ENCODE measurements around the gene C1QTNF8. TPM values are rescaled to one million over a fixed set of nuclear protein-coding genes. Genes with fewer than 3 reads are reported as not detected.

The C1QTNF8 gene
- total RNA-seq, 2 experiments from 2014 or later = not detected

GRCh38 chr16:1050516-1050915 is 45.5 kb downstream of the C1QTNF8 start:
- no peaks in the 10 kb centered on the region for H4K20me1 ChIP-seq (ENCODE audit: insufficient read depth, low read length)
- H3K4me1 ChIP-seq (ENCODE audit: insufficient read depth, low read length, poor library complexity, severe bottlenecking) = no peaks in the 10 kb centered on the region
- no peaks in the 10 kb centered on the region for H3K9me2 ChIP-seq (ENCODE audit: insufficient read depth, low read length)
- no TSS peak for BruUV-seq (replicated peaks)
- ChIA-PET CTCF (ENCODE audit: unreplicated experiment) (no interaction called here), POLR2A (no interaction called here)
- H3K36me3 ChIP-seq (ENCODE audit: insufficient read depth, low read length) = no peaks in the 10 kb centered on the region
- H3K4me2 ChIP-seq (ENCODE audit: low read length) = no peak overlapping the region
- DNase-seq (ENCODE audit: low spot score) = no peak
- H3K9me3 ChIP-seq (ENCODE audit: low read length) = no peaks in the 10 kb centered on the region
- TF ChIP-seq CTCF (conservative IDR thresholded peaks at IDR 0.05; ENCODE audit: low read length) = no peak
- no peak for TF ChIP-seq EZH2phosphoT487 (IDR thresholded peaks at IDR 0.05; ENCODE audit: borderline replicate concordance, low read depth, low read length)
- no peak overlapping the region for H2AFZ ChIP-seq (ENCODE audit: low read length)
- no peak overlapping the region for H3K4me3 ChIP-seq (ENCODE audit: low read depth, low read length, poor library complexity, severe bottlenecking)
- no peaks in the 10 kb centered on the region for H3K79me2 ChIP-seq (ENCODE audit: insufficient read depth, low read depth, low read length)
- no peak overlapping the region for H3K27ac ChIP-seq (ENCODE audit: low read depth, low read length, poor library complexity, severe bottlenecking)
- intact Hi-C loops (cut with micrococcal nuclease; ENCODE audit: unreplicated experiment) = no loop called here

- H3K4me2 ChIP-seq (ENCODE audit: low read length) = no peak overlapping the region
- BruUV-seq (replicated peaks) = no TSS peak
- H3K36me3 ChIP-seq (ENCODE audit: insufficient read depth, low read length) = no peaks in the 10 kb centered on the region
- no peaks in the 10 kb centered on the region for H4K20me1 ChIP-seq (ENCODE audit: insufficient read depth, low read length)
- intact Hi-C loops (cut with micrococcal nuclease; ENCODE audit: unreplicated experiment) = no loop called here
- DNase-seq (ENCODE audit: low spot score) = no peak
- TF ChIP-seq EZH2phosphoT487 (IDR thresholded peaks at IDR 0.05; ENCODE audit: borderline replicate concordance, low read depth, low read length) (no peak), CTCF (conservative IDR thresholded peaks at IDR 0.05; ENCODE audit: low read length) (no peak)
- no peaks in the 10 kb centered on the region for H3K9me3 ChIP-seq (ENCODE audit: low read length)
- H3K27ac ChIP-seq (ENCODE audit: low read depth, low read length, poor library complexity, severe bottlenecking) = no peak overlapping the region
- ChIA-PET CTCF (ENCODE audit: unreplicated experiment) (no interaction called here), POLR2A (no interaction called here)
- no peak overlapping the region for H3K4me3 ChIP-seq (ENCODE audit: low read depth, low read length, poor library complexity, severe bottlenecking)
- H3K4me1 ChIP-seq (ENCODE audit: insufficient read depth, low read length, poor library complexity, severe bottlenecking) = no peaks in the 10 kb centered on the region
- H2AFZ ChIP-seq (ENCODE audit: low read length) = no peak overlapping the region
- H3K79me2 ChIP-seq (ENCODE audit: insufficient read depth, low read depth, low read length) = no peaks in the 10 kb centered on the region
- H3K9me2 ChIP-seq (ENCODE audit: insufficient read depth, low read length) = no peaks in the 10 kb centered on the region
Measured at GRCh38 chr16:1049976-1050247, 46.1 kb downstream of the C1QTNF8 start.

- H3K4me1 ChIP-seq (ENCODE audit: insufficient read depth, low read length, poor library complexity, severe bottlenecking) = no peaks in the 10 kb centered on the region
- no peak overlapping the region for H3K27ac ChIP-seq (ENCODE audit: low read depth, low read length, poor library complexity, severe bottlenecking)
- POLR2A ChIA-PET = no interaction called here
- H3K9me3 ChIP-seq (ENCODE audit: low read length) = no peaks in the 10 kb centered on the region
- H3K4me2 ChIP-seq (ENCODE audit: low read length) = no peak overlapping the region
- no peak overlapping the region for H3K4me3 ChIP-seq (ENCODE audit: low read depth, low read length, poor library complexity, severe bottlenecking)
- no peaks in the 10 kb centered on the region for H3K9me2 ChIP-seq (ENCODE audit: insufficient read depth, low read length)
- intact Hi-C loops (cut with micrococcal nuclease; ENCODE audit: unreplicated experiment) = no loop called here
- no peaks in the 10 kb centered on the region for H3K36me3 ChIP-seq (ENCODE audit: insufficient read depth, low read length)
- BruUV-seq (replicated peaks) = no TSS peak
- no peak for TF ChIP-seq CTCF (conservative IDR thresholded peaks at IDR 0.05; ENCODE audit: low read length)
- no peak for TF ChIP-seq EZH2phosphoT487 (IDR thresholded peaks at IDR 0.05; ENCODE audit: borderline replicate concordance, low read depth, low read length)
- CTCF ChIA-PET (ENCODE audit: unreplicated experiment) = no interaction called here
- no peak overlapping the region for H2AFZ ChIP-seq (ENCODE audit: low read length)
- H3K79me2 ChIP-seq (ENCODE audit: insufficient read depth, low read depth, low read length) = no peaks in the 10 kb centered on the region
- no peaks in the 10 kb centered on the region for H4K20me1 ChIP-seq (ENCODE audit: insufficient read depth, low read length)
- DNase-seq (ENCODE audit: low spot score) = no peak
Measured at GRCh38 chr16:1049113-1049975, 46.7 kb downstream of the C1QTNF8 start.
